Fibroblast of gingiva (primary cell): ENCODE data around the gene CDH4.

ENCODE experiments used
- DNase-seq: peaks from one replicate; pipeline ENCODE4 v3.0.0-alpha.2; 2011; ENCODE audit warnings: low read depth

CDH4 gene

DNA sequence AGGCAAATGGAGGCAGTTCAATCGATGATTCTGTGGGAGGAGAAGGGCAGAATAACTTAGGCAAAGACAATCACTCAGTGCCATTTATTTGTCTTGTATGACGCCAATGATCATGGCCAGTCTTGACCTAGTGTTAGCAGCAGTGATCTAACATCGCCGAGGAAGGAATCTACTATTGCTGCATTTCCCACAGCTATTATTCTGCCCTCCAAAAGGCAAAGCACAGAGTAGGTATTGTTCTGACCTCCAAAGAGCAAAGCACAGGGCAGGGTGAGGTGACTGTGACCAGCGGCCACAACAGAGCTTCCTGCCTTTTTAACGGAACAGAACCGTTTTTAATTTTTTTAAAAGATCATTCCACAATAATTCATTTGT, 235.9 kb downstream of the CDH4 start:
- DNase-seq: no peak

DNA sequence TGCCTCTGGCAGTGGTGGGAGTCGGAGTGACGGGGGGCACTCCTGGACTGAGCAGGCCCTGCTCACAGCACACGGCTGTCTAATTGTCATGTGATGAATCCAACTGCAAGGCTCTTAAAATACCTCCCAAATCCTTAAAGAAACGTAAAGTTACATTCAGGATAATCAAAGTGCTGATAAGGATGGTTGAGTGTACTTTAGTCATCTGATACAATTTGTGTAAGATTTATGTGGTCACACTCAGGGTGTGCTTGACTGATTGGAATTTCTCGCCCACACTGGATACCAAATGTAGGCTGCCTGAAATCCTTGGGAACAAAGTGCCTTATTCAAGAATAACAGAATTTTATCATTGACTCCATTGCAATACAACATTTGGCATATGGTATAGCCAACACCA, 238.7 kb downstream of the CDH4 start:
- no peak for DNase-seq

DNA sequence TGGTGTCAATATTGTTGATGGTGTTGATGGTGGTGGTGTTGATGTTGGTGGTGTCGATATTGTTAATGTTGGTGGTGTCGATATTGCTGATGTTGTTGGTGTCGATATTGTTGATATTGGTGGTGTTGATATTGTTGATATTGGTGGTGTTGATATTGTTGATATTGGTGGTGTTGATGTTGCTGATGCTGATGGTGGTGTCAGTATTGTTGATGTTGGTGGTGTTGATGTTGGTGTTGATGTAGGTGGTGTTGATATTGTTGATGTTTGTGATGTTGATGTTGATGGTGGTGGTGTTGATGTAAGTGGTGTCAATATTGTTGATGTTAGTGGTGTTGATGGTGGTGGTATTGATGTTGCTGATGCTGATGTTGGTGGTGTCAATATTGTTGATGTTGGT, 240.0 kb downstream of the CDH4 start:
- no peak for DNase-seq

DNA sequence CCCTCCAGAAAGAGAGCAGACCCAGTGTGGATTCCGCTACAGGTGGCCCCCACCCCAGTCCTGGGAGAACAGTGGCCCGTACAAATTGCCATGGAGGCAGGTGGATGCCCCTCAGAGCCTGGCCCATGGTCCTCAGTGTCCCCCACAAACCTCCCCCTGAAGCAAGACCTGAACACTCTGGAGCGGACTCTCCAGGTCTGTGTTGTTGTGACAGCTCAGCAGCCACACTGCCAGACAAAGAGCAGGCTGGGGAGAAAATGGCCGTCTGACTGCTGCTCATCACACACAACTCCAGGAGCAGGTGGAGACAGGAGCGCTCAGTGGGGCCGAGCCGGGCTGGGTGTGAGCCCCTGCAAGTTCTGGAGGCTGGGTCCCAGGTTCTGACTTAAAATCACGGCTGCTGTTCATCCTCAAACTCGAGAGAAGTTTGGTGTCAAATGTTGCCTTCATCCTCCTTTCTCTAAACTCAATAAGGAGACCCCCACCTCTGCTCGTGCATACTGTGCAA, 241.8 kb downstream of the CDH4 start:
- DNase-seq: no peak

DNA sequence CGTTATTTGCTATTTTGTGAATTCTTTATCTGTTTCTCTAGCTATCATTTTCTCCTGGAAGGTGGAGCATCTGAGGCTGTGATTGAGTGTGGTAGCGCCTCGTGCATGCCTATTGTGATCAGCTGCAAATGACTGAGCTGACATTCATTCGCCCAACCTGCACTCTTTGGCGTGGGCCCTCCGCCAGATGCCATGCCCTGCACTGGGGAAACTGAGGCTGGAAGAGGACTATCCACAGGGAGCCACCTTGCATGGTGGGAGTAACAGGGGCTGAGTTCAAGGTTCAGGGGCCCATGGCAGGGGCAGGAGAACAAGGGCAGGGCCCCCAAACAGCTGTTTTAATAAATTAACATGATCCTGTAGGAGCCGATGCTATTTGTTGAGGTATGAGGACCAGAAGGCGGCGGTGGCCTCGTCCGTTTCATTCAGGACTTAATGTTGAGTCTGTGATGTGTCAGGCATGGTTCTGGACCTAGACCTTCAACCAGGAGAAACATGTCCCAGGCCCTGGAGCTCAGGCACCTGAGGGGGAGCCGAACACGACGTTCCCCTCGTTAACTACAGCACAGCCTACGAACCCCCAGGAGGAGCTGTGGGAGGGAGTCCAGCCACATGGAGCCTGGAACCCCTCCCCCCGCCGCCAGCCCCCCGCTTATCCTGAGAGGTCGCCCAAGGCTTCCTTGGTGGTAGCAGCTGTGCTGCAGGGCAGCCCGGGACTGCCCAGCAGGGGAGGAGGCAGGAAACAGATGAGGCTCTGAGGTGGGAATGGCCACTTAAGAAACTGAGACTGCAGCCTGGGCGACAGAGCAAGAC, 242.9 kb downstream of the CDH4 start:
- no peak for DNase-seq

DNA sequence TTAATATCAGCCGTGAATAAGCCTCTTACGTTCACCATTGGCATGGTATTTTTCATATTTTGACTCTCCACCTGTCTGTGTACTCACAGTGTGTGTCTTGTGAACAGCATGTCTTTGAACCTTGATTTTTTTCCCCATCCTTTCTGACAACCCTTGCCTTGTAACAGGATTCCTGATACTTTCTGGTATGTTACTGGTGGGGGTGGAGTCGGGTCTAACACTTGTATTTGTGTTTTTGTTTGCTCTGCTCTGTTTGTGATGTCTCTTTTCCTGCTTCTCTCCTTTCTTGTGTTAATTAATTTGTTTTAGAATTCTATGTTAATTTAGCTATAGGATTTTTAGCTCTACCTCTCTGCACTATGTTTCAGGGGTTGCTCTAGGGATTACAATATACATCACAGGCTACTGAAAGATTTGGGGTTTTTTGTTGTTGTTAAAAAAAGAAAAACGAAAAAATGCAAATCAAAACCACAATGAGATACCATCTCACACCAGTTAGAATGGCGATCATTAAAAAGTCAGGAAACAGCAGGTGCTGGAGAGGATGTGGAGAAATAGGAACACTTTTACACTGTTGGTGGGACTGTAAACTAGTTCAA, 245.1 kb downstream of the CDH4 start:
- no peak for DNase-seq

DNA sequence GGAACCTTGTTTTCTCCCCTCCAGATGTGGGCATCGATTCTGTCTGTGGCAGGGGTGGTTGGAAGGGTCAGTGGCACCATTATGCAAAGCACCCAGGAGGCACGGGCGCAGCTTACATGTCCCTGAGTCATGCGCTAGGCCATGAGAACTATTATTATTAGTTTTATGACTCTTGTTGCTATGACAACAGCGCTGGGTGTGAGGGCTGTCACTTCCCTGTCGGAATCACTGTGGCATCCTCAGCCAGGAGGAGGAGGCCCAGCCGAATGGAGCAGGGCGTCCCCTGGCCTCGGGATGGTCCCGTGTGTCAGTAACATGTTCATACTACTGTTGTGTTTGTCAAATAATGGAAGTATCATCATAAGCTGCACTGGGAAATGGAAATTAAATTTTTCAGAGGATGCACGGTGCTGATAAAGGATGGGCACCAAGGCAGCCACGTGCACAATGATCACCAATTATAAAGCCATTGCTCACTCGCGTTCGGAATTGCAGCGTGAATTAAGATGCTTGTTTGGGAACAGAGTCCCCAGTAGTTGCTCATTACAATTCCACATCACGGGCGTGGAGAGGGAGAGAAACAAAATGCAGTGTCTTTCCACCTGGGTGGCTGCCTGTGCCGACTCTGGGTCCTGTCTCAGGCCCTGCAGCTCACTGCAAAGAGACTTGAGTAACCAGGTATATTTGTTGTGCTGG, 247.9 kb downstream of the CDH4 start:
- DNase-seq: no peak

DNA sequence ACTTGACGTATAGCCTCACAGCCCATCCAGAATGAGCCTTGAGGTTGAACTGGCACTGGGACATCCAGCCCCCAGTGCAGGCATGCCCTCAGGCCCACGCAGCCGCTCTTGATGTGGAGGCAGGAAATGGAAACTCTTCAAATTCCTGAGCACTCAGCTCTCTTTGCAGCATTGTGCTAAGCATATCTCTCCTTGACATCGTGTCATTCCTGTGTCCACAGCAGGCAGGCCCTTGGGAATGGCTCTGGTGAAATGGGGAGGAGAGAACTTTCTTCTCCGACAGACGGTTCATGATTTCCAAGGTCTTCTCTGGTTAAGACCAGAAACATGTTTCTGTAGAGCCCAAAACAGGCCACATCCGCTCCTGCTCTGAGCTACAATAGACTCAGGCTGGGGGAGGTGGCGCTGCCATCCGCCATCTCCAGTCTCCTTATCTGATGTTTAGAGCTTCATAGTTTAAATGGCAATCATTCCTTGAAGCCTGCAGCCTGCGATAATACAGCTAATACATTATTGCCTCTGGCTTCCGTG, 248.8 kb downstream of the CDH4 start:
- DNase-seq: no peak

DNA sequence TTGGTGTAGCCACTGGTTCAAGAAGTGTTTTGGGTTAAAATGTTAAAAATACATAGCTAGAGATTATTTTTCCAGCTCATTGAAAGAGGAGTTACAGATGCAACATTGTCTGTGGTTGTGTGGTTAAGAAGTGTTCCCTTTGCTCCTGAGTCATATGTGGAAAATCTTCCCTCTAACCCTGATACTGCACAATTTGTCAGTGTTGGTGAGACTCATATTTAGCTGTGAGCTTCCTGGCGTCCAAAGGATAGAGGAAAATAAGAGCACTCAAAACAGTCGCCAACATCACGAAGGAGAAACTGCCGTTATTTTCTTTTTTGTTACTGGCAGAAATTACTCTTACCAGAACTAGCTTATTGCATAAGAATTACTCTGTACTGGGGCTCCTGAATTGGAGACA, 250.4 kb downstream of the CDH4 start:
- no peak for DNase-seq

DNA sequence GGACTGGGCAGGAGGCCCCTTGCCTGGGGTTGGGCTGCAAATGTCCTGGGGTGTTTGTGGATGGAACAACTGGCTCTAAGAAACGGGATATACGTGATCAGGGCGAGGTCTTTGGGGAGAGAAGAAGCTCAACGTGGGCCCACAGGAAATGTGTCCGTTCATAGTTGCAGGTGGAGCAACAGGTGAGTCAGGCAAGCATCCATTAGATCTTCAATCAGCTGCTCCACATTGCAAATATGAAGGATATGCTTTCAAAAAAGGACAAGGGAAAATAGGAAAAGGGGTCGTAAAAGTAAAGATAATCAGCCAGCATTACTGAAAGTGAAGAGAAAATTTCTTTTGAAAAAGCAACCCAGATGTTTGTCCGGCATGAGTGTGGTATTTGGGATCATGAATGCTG, 251.0 kb downstream of the CDH4 start:
- DNase-seq: no peak

DNA sequence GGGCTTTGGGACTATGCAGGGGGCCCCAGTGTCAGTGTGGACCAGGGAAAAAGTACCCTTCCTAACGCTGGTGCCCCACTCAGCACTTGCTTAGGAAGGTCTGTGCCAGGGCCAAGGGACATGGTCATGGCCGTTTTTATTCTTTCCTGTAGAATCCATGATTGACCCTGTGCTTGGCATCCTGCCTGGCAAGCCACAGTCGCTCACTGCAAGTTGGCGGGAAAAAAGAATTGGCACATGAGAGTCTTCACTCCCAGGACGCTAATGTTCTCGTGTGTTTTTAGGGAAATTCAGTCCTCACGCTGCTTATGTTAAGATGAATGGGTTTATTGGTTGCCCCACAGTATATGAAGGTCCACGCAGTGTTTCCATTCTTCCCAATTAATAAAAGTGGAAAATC, 253.4 kb downstream of the CDH4 start:
- DNase-seq: no peak

DNA sequence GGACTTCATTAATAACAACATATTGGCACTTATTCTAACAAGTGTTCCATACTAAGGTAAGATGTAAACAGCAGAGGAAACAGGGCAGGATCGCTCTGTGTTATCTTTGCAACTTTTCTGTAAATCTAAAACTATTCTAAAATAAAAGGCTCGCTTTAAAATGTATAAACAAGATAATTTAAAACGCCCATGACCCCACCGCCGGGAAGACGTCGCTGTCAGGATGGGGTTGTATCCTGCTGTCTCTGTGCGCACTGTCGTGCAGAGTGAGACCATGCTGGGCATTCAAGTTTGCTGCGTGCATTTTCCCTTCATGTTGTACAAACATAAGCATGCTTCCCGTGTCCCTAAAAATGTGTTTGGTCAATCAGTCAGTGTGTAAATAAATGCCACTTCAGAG, 255.7 kb downstream of the CDH4 start:
- DNase-seq: no peak

DNA sequence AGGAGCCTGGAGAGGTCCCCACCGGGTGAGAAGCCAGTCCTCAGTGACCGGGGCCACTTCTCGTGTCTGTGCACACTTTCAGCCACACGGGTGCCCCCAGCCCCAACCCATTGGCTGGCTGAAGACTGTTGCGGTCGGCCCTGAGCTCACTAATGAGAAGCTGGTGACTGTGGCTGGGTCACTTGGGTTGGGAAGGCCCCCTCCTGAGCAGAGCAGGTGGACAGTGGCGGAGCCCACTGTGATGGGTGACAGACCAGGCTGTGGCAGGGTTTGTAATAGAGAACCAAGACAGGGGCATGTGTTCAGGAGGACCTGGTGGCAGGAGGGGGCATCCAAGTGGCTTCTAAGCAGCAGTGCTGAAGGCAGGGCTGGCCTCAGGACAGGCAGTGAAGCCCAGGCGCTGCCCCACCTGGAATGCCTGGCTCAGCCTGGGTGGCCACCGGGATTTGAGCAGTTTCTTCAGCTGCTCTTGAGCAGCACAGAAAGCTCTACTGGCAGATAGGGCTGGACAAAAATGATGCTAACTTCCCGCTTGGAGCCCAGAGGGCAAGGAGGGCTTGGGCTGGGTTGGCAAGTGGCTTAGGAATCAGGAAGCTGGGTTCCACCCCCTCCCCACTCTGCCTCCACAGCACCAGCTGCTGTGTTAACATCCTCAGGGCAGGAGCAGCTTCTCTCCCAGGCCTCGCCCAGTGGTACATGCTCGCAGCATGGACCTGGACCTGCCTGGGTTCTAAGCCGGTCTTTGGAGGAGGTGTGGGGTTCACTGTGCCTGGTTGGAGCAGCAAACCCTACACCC, 256.4 kb downstream of the CDH4 start:
- no peak for DNase-seq

DNA sequence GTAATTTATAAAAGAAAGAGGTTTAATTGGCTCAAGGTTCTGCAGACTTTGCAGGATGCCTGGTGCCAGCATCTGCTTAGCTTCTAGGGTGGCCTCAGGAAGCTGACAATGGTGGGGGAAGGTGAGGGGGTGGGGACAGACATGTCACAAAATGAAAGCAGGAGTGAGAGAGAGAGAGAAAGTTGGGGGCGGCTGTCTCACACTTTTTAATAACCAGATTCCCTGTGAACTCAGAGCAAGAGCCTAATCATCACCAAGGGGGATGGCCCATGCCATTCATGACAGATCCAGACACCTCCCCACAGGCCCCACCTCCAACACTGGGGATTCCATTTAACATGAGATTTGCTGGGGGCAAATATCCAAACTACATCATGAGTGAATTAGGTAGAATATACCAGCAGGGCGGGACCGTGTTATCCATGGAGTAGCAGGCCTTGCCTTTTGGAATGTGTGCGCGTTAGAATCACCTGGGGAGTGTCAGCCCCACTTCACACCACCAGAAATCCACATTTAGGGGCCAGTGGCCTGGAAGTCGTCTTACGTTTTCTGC, 258.8 kb downstream of the CDH4 start:
- no peak for DNase-seq

DNA sequence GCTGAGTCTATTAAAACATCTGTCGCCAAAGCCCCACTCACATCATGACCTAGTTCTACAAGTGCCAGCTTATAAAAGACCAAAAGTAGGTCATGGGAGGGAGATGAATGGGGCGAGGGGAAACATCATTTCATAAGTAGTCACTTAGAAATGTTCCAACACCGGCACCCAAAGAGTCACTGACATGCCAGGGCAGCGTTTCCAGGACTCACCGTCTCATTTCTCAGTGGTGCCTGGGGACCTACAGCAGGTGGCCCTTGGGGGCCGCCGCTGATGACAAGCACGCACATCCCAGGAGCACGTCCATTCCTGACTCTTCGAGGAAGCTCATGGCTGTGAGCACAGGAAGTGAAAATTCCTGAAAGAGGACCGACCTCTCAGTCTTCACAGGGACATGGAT, 260.4 kb downstream of the CDH4 start:
- no peak for DNase-seq

DNA sequence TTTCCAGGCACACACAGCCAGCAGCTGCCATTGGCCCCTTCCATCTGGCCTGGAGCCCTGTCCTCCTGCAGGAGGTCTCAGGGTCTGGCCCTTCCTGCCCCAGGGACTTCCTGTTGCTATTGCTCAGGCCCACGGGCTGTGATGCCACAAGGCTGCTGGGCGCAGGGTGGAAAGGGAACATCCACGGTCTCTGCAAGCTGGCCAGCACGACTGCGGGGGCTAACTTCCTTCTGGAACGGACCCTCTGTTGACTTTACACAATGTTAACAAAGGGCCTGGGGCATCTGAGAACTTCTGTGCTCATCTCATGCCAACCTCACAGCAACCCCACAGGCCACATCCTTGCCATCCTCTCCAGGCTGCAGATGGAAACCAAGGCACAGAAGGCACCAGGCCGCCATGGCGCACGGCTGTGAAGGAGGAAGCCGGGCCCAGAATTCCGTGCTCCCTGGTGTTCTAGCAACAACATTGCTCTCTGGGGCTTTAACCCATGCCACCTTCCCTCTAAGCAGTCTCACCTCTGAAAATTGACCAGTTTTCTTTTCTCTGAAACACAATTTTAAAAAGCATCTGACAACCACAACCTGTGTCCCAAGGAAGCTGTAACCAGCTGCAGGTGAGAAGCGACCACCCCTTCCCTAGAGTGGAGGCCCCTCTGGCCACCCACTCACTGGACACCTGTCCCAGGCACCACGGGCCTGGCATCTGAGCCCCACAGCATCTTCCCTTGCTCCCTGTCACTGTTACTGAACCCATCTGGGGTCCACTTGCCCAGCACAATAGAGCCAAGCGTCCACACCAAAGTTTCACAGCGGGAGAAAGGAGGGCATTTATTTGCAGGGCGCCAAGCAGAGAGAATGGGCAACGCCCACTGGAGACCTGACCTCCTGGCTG, 261.3 kb downstream of the CDH4 start:
- no peak for DNase-seq

DNA sequence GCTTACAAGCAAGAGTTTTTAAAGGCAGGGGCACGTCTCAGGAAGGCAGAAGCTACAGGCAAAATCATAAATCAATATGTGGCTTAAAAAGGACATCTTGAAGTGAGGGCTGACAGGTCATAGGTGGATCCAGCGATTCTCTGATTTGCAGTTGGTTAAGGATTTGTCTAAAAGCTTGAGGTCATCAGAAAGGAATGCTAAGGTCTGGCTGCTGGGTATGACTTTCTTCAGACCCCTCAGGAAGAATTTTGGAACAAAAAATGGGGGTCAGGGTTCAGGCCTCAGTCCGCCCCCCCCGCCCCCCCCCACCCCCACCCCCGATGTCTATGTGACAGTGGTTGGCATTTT, 261.9 kb downstream of the CDH4 start:
- no peak for DNase-seq

DNA sequence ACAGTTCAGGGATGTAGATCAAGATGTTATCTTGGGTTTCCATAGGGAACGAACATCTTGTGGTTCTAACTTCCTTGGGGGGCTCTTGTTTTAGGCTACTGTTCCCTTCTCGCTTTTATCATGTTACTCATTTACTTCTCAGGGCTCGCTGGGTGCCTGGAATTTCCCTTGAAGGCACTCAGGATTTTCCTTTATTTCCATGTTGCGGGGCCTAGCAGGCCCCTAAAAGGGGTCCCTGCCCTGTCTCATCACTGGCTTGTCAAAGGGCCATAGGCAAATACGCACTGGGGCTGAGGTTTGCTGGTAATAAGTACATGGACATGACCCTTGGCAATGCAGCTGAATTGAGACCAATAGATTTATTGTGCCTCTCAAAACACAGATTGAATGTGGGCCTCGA, 262.3 kb downstream of the CDH4 start:
- no peak for DNase-seq

DNA sequence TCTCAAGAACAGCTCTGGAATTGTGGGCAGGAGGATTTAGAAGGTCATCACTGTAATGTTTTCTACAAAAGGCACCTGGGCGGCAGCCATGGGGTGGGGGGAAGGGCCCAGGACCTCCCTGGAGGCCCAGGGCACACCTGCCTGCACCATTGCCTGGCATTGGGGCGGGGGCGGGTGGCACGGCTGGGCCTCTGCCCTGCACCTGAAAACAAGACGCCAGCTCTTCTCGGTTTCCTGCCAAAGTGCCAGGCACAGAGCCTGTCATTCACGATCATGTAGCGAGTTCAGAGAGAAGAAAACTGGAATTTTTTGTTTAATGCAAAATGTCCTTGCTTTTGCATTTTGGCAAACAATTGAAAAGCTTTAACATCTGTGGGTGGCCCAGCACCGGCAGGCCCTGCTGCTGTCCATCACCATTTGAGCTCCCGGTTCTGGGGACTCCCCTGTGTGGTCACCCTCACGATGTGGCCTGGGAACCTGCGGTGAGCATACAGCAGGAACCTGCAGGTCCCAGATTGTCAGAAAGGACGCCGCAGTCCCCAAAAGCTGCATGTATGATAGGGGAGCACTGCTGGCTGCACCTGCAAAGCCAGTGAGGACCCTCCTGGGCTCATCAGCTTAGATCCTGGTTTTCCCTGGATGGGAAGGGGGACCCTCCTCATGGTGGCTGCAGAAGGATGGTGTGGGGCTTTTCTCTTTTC, 262.9 kb downstream of the CDH4 start:
- no peak for DNase-seq

DNA sequence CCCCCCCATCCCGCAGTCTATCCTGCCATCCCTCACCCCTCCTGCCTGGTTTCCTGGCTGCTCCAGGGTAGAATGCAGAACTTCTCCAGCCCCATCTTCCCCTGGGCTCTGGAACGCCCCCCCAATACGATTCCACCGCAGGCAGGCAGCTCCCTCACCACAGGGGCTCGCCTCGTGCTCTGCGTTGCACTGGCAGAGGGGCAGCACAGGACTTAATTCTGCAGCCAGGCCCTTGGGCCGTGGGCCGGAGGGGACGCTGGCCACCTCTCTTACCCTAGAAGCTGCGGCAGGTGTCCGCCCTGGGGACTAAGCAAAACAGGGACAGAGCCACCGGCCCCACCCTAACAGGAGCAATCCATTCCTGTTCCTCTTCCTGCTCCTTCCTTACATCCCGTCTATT, 263.9 kb downstream of the CDH4 start:
- DNase-seq: no peak
